Esophagus muscularis mucosa (tissue), 4 donors: ENCODE results near the gene AMPD1.

Experiments
- EP300 ChIP-seq: sonication (generic); formaldehyde crosslinking; IDR thresholded peaks from one replicate; pipeline ENCODE4 v1.6.1; 2017; ENCODE audit warnings: antibody characterized with exemption
- POLR2A ChIP-seq: fragments of 450-650 bp; IDR thresholded peaks from one replicate; pipeline ENCODE4 v1.6.1; 2017; ENCODE audit warnings: antibody characterized with exemption, moderate library complexity, mild to moderate bottlenecking, low read depth
- POLR2AphosphoS5 ChIP-seq, 2 donors: sonication (generic); formaldehyde crosslinking; IDR thresholded peaks; one replicate each; pipeline ENCODE4 v1.6.1; 2017; ENCODE audit warnings: antibody characterized with exemption in 2 of 2
- TF ChIP-seq, protein P1 (sequence below), 3 experiments: fragments of 200-600 bp in 2 of 3; fragments of 450-650 bp in 1 of 3; sonication (generic) in 2 of 3; IDR thresholded peaks; one replicate each; pipeline ENCODE4 v1.5.1; 2017 to 2019; ENCODE audit warnings: antibody characterized with exemption in 3 of 3, mild to moderate bottlenecking in 2 of 3, moderate library complexity in 1 of 3

DNA sequence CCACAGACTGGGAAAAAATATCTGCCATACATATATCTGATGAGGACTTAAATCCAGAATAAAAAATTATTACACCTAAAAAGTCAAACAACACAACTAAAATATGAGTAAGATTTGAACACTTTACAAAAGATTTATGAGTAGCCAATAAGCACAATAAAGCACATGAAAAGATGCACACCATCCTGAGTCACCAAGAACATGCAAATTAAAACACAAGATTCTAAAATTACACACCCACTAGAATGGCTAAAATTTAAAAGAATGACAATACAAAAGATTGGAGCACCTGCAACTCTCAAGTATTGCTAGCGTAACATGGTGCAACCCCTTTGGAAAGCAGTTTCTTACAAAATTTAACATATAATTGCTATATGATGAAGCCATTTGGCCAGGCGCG is 56.4 kb downstream of the AMPD1 start:
- TF ChIP-seq, protein P1, sequence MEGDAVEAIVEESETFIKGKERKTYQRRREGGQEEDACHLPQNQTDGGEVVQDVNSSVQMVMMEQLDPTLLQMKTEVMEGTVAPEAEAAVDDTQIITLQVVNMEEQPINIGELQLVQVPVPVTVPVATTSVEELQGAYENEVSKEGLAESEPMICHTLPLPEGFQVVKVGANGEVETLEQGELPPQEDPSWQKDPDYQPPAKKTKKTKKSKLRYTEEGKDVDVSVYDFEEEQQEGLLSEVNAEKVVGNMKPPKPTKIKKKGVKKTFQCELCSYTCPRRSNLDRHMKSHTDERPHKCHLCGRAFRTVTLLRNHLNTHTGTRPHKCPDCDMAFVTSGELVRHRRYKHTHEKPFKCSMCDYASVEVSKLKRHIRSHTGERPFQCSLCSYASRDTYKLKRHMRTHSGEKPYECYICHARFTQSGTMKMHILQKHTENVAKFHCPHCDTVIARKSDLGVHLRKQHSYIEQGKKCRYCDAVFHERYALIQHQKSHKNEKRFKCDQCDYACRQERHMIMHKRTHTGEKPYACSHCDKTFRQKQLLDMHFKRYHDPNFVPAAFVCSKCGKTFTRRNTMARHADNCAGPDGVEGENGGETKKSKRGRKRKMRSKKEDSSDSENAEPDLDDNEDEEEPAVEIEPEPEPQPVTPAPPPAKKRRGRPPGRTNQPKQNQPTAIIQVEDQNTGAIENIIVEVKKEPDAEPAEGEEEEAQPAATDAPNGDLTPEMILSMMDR (IDR thresholded peaks at IDR 0.05): no peak
- TF ChIP-seq POLR2A (no peak), POLR2AphosphoS5 (IDR thresholded peaks at IDR 0.05) (no peak), EP300 (no peak)
